Measurements from ENCODE around the gene FCER2.
"Not testable (repeated sequence)": the region's sequence is repeated elsewhere in the genome, so short reads cannot be mapped to it uniquely, and the experiment has no call there.

Gene FCER2

GRCh38 chr19:7701654-7702457, at the start of gene FCER2:
TSS of gene FCER2 (minus strand) at chr19:7702131. CDS start at chr19:7699760, 2,371 bp downstream.
- no peak for DNase-seq

GRCh38 chr19:7751157-7751783, 49.3 kb upstream of the FCER2 start:
- DNase-seq, result peak; percentile 30

GRCh38 chr19:7748756-7749155, 46.8 kb upstream of the FCER2 start:
- no peak for DNase-seq

GRCh38 chr19:7748171-7748570, 46.2 kb upstream of the FCER2 start:
- DNase-seq, result no peak

- DNase-seq, result no peak
Observed at GRCh38 chr19:7746903-7747884, 45.3 kb upstream of the FCER2 start, which contains the start of gene CD209. TSS of gene CD209 (minus strand) at chr19:7747534. CDS start at chr19:7747511, 23 bp downstream.

GRCh38 chr19:7746306-7746705, 44.4 kb upstream of the FCER2 start:
- DNase-seq, result not testable (repeated sequence)

GRCh38 chr19:7744871-7745650, 43.1 kb upstream of the FCER2 start:
- no peak for DNase-seq

GRCh38 chr19:7744199-7744786, 42.4 kb upstream of the FCER2 start:
- no peak for DNase-seq

GRCh38 chr19:7743425-7743841, 41.5 kb upstream of the FCER2 start:
- no peak for DNase-seq

- no peak for DNase-seq
Observed at GRCh38 chr19:7742991-7743390, 41.1 kb upstream of the FCER2 start.

GRCh38 chr19:7742575-7742974, 40.6 kb upstream of the FCER2 start:
- DNase-seq, result no peak

GRCh38 chr19:7740682-7741054, 38.7 kb upstream of the FCER2 start:
- DNase-seq, result no peak

- DNase-seq, result no peak
Observed at GRCh38 chr19:7739801-7740681, 38.1 kb upstream of the FCER2 start.

GRCh38 chr19:7739211-7739755, 37.4 kb upstream of the FCER2 start:
- no peak for DNase-seq

GRCh38 chr19:7738023-7738422, 36.1 kb upstream of the FCER2 start:
- DNase-seq, result peak; percentile 10

GRCh38 chr19:7737215-7737614, 35.3 kb upstream of the FCER2 start:
- no peak for DNase-seq

- DNase-seq, result no peak
Observed at GRCh38 chr19:7736148-7736547, 34.2 kb upstream of the FCER2 start.

- no peak for DNase-seq
Observed at GRCh38 chr19:7734220-7735203, 32.6 kb upstream of the FCER2 start.

- DNase-seq, result no peak
Observed at GRCh38 chr19:7733376-7733775, 31.4 kb upstream of the FCER2 start.
